NCI-H2196 (cell line): ENCODE measurements around the gene PPP1R3A.

Source experiments
- DNase-seq: peaks from one replicate; lab custom pipeline; 2025; ENCODE audit not compliant: unreplicated experiment; lab: John Stamatoyannopoulos, UW

The PPP1R3A gene

DNA sequence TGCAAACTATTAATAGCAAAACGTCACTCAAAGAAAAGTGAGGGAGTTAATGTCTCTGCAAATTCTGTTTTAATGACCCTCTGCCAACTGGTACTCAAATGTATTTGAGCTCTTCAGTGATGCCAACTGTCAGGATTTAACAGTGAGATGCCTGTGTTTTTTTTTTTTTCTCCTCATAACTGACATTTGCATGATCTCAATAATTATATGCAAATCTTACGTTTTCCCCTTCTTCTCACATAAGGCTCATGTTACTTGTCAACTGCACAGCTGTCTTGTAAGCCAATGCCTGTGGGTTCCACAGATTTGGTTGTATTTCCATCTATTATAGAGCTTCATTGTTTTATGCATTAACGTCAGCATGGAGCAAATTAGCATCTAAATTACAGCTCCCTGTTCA, 38.2 kb downstream of the PPP1R3A start:
- no peak for DNase-seq

DNA sequence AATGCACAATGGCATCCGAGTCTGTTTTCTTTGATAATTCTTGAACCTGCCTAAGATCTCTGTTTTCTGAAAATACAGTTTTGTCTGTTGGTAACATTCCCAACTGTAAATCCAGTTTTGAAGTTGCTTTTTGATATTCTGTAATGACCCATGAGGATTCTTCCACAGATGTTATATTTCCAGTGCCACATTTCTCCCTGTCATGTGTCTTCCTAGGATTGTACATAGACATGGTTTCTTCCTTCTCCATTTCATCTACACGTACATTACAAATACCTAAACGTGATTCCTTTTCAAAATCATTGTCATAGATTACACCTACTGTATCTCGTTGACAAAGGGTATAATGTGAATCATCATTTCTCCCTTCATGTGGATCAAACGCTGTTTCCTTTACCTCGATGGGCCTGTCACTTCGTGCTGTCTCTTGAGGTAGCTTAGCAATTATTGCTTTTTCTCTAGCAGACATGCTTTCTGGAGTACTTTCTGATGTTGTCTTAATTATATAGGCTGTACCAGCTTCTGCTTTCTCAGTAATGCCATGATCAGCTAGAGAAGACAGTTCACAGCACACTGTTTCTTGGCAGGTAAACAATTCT, 40.3 kb downstream of the PPP1R3A start:
- DNase-seq: no peak

DNA sequence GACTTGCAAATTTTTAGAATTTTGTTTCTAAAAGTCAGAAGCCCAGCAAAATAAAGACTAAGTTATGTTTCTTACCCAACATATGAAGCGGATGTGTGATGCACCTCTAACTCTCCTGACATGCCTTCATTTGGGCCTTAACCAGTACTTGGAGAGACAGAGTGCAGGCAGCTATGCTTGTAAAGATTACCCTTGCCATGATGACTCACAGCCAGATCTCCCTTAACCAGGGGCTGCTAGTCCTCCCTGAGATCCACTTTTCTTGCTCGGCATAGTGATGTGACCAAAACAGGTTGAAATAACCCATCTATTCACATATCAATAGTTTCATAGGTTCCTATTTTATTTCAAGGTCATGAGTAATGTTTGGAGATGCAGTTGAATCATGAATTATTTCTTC, 43.6 kb downstream of the PPP1R3A start:
- DNase-seq: no peak

DNA sequence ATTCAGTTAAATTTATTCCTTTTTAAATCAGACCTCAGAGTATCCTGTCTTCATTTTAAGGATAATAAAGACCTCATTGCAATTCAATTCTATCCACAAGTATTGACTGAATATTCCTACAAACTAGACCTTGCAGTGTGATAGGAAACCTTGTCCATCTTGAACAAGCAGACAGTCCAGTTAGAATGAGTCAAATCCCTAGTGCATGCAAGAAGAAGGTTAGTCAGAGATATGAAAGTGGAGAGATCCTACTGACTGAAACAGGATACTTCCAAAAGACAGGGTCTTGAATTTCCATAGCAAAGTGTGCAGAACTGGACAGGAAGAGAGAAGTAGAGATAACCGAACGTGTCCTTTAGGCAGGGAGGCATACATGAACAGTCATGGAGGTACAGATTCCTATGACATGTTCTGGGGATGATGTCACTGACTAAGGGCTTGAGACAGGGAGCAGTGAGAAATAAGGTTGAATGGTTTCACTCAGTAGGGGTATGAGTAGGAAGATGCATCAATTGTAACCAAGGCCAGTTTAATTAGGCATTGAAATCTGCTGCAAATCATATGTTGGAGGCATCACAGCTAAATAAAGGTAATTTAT, 45.2 kb downstream of the PPP1R3A start:
- DNase-seq: no peak

DNA sequence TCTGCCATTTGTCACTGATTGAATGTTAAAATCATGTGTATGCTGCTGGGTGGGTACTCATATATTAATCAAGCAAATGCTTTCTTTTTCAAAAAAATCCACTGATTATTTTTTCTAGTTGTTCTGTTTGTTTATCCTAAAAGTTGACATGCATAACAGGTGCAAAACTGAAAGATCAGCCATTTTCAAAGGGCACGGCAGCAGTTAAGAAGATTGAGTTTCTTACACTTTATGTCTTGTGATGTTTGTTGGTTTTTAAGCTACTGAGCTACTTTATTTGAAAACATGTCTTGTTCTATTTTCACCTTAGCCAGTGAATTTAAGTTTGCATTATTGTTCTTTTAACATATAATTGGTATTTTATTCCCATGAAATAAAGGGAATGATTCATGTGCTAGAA, 45.8 kb downstream of the PPP1R3A start:
- DNase-seq: no peak

DNA sequence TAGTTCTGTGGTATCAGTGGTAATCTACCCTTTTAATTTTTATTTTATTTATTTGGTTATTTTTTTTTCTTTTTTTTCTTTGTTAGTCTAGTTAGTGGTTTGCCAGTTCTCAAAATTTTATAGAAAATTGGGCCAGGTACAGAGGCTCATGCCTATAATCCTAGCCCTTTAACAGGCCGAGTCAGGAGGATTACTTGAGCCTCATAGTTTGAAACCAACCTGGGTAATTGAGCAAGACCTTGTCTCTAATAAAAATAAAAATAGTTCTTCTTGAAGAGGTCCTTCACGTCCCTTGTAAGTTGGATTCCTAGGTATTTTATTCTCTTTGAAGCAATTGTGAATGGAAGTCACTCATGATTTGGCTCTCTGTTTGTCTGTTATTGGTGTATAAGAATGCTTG, 51.5 kb downstream of the PPP1R3A start:
- DNase-seq: no peak

DNA sequence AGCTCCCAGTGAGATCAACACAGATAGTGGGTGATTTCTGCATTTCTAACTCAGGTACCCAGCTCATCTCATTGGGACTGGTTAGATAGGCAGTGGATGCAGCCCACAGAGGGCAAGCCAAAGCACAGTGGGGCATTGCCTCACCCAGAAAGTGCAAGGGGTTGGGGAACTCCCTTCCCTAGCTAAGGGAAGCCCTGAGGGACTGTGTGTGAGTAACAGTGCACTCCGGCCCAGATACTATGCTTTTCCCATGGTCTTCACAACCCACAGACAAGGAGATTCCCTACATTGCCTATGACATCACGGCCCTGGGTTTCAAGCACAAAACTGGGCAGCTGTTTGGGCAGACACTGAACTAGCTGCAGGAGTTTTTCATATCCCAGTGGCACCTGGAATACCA, 62.8 kb downstream of the PPP1R3A start:
- no peak for DNase-seq

DNA sequence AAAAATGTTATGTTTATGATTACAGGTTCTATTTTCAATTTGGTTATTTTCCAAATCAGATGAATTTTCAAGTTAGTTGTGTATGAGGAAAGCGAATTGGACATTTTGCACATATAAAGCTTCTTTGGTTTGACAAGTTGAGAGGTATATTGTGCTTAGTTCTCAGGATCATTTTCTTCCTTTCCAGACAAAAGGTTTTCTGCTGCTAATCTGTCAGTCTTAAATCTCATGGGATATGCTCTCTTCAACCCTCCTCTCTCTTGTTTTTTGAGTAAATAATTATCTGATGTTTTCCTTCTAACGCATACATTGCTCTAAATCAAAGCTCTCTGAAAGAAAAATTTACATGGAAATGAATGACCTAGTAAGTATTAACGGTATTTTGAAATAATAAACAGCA, 77.9 kb downstream of the PPP1R3A start:
- DNase-seq: no peak

DNA sequence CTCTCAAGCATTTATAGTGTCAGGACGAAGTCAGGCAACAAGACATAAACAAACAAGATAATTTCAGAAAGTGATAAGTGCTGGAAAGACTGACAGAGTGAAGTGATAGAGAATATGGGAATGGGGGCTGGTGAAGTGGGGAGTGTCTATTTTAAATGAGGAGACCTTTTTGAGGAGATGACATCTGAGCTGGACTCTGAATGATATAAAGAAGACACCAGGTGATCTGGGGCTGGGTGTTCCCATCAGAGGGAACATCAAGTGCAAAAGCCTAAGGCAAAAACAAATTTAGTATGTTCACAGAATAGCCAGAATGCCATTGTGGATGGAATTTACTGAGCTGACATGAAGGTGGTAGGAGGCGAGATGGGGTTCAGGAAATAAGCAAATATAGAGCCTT, 83.4 kb downstream of the PPP1R3A start:
- no peak for DNase-seq

DNA sequence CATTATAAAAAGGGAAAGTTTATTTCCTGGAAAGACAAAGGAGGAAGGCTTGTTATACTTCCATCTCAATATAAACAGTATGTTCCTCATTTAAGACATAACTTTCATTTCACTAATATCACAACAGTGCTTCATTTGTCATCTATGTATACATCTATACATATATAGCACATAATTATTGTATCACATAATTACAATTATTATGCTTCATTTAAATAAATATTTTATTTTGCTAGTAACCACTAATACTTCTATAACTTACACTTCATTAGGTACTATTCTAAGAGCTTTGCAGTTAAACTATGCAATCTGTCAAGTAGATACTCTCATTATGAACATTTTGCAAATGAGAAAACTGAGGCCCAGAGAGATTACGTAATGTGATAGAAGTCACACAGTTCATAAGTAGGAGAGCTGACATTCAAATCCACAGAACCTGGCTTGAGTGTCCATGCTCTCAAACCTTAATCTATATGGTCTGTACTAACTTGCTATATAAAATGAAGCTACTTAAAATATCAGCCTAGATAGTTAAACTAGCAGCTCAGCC, 86.5 kb downstream of the PPP1R3A start:
- no peak for DNase-seq

DNA sequence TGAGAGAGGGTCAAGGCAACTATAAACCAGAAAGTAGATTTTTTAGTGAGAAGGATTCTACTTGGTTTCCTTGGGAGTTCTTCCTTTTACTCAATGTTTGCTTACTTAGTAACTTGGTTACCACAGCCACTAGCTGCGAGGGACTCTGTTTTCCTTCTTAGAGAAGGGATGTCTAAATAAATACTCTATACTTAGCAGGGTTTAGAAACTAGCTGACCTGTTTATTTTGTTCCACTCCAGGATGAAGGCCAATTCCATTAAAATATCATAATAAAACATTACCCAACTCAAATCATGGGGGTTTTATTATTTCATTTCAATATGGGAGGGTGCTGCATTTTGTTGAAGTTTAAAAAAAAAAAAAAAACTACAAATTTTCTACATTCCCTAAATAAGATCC, 87.3 kb downstream of the PPP1R3A start:
- DNase-seq: no peak

DNA sequence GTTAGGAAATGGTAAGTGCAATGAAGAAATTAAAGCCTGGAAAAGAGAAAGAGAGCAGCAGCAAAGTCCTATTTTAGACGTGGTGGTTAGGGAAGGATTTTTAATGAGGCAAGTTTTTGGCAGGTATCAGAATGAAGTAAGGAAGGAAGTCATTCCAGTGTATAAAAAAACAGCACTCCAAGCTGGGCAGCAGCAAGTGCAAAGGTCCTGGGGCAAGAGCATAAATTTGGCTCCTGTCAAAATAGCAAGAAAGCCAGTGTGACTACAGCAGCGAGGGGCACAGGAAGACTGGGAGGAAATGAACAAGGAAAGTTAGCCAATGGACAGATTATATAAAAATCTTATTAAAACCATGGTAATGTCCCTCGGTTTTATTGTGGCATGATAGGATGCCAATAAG, 90.2 kb downstream of the PPP1R3A start:
- no peak for DNase-seq
